Naive thymus-derived CD4-positive, alpha-beta T cell (primary cell): ENCODE results near the gene POU2AF3. TPM values are rescaled to one million over a fixed set of nuclear protein-coding genes. Genes with fewer than 3 reads are reported as not detected.
"Not testable (repeated sequence)": the region's sequence is repeated elsewhere in the genome, so short reads cannot be mapped to it uniquely, and the experiment has no call there.

Experiments used
- ATAC-seq: fragments of 150-1000 bp; cut with Tn5 transposase; 2 replicates; pipeline ENCODE4 v1.10.0; 2021; ENCODE audit warnings: mild to moderate bottlenecking, moderate library complexity
- CTCF ChIA-PET: fragments of 350-600 bp; sonication (Branson Sonifier 250); formaldehyde crosslinking; loops from one replicate; lab custom pipeline; 2021; ENCODE audit warnings: antibody characterized with exemption; lab: Charles Lee
- POLR2A ChIA-PET: fragments of 350-600 bp; sonication (Branson Sonifier 250); formaldehyde crosslinking; loops from one replicate; lab custom pipeline; 2021; ENCODE audit warnings: antibody characterized with exemption, inconsistent platforms; lab: Charles Lee
- DNase-seq, 9 donors: peaks; one replicate each; pipeline versions ENCODE4 v3.0.0 to v3.0.0-alpha.2; 2020 to 2022; ENCODE audit warnings: mixed read lengths in 1 of 9
- H3K27ac ChIP-seq: one replicate; pipeline ENCODE4 v1.7.0; 2013; ENCODE audit warnings: mild to moderate bottlenecking, low read depth, low read length, moderate library complexity
- H3K27me3 ChIP-seq, 2 donors: one replicate each; pipeline ENCODE4 v1.7.0; 2013; ENCODE audit warnings: low read length in 2 of 2, mild to moderate bottlenecking in 2 of 2, moderate library complexity in 2 of 2; ENCODE audit not compliant: control insufficient read depth in 2 of 2, insufficient read depth in 2 of 2
- H3K36me3 ChIP-seq, 3 experiments: 1 replicate in 2 of 3; 2 replicates in 1 of 3; pipeline ENCODE4 v1.7.0; 2013; ENCODE audit warnings: low read length in 3 of 3, mild to moderate bottlenecking in 3 of 3, moderate library complexity in 1 of 3; ENCODE audit not compliant: insufficient read depth in 3 of 3, control insufficient read depth in 2 of 3
- H3K4me1 ChIP-seq, 2 donors: one replicate each; pipeline ENCODE4 v1.7.0; 2013; ENCODE audit warnings: low read length in 2 of 2, mild to moderate bottlenecking in 2 of 2, moderate library complexity in 1 of 2; ENCODE audit not compliant: control insufficient read depth in 2 of 2, insufficient read depth in 2 of 2
- H3K4me3 ChIP-seq: 2 replicates; pipeline ENCODE4 v1.7.0; 2013; ENCODE audit warnings: mild to moderate bottlenecking, low read length
- H3K9me3 ChIP-seq, 3 experiments: 1 replicate in 2 of 3; 2 replicates in 1 of 3; pipeline ENCODE4 v1.7.0; 2013; ENCODE audit warnings: low read length in 3 of 3; ENCODE audit not compliant: control insufficient read depth in 2 of 3
- H3K27ac Mint-ChIP-seq, 9 donors: one replicate each; pipeline ENCODE4 v1.8.0; 2020 to 2022; ENCODE audit warnings: mixed read lengths in 9 of 9, mild to moderate bottlenecking in 8 of 9, moderate library complexity in 5 of 9, inconsistent platforms in 2 of 9
- H3K27me3 Mint-ChIP-seq, 5 donors: one replicate each; pipeline ENCODE4 v1.8.0; 2021 to 2022; ENCODE audit warnings: mixed read lengths in 5 of 5, mild to moderate bottlenecking in 1 of 5
- H3K36me3 Mint-ChIP-seq, 5 donors: one replicate each; pipeline ENCODE4 v1.8.0; 2020 to 2022; ENCODE audit warnings: mixed read lengths in 5 of 5, mild to moderate bottlenecking in 3 of 5, inconsistent platforms in 1 of 5
- H3K4me1 Mint-ChIP-seq, 7 donors: one replicate each; pipeline ENCODE4 v1.8.0; 2020 to 2022; ENCODE audit warnings: mixed read lengths in 7 of 7, mild to moderate bottlenecking in 3 of 7, inconsistent platforms in 1 of 7
- H3K4me3 Mint-ChIP-seq, 10 donors: one replicate each; pipeline ENCODE4 v1.8.0; 2020 to 2022; ENCODE audit warnings: mild to moderate bottlenecking in 10 of 10, mixed read lengths in 10 of 10, moderate library complexity in 6 of 10, inconsistent platforms in 2 of 10
- H3K9me3 Mint-ChIP-seq, 11 donors: one replicate each; pipeline ENCODE4 v1.8.0; 2020 to 2022; ENCODE audit warnings: mixed read lengths in 11 of 11, mild to moderate bottlenecking in 4 of 11, inconsistent platforms in 1 of 11, moderate library complexity in 1 of 11
- intact Hi-C, 2 donors: fragments of 100-400 bp; cut with micrococcal nuclease; formaldehyde crosslinking; loops; one replicate each; pipeline ENCODE4 v1.15.1; 2023
- polyA plus RNA-seq, 2 donors: library from polyadenylated mRNA; unstranded; fragments of 300-500 nt; fragmentation: Illumina TruSeq; gene quantifications; one replicate each; pipeline ENCODE4 v1.2.3, GENCODE V29; 2021
- total RNA-seq, 6 experiments: library from RNA in 5 of 6; stranded (reverse) in 5 of 6; gene quantifications; 1 replicate in 5 of 6; 2 replicates in 1 of 6; pipeline ENCODE4 v1.2.3 and lab custom pipeline; 2021 to 2026

The POU2AF3 gene
- total and polyA plus RNA-seq, 7 experiments from 2014 or later, result not detected

- Mint-ChIP-seq H3K36me3 (no peaks in the 10 kb centered on the region), H3K27ac (no peak overlapping the region), H3K9me3 (no peaks in the 10 kb centered on the region), H3K27me3 (peaks cover 0 to 16% (median 0%) of the 10 kb centered on the region in 5 donors), H3K4me1 (peaks cover 0 to 3% (median 0%) of the 10 kb centered on the region in 7 donors), H3K4me3 (no peak overlapping the region)
- DNase-seq (no peak), ATAC-seq (no peak)
- Histone ChIP-seq H3K27ac (no peak overlapping the region), H3K9me3 (no peaks in the 10 kb centered on the region), H3K4me1 (no peaks in the 10 kb centered on the region), H3K36me3 (no peaks in the 10 kb centered on the region), H3K27me3 (no peaks in the 10 kb centered on the region), H3K4me3 (no peak overlapping the region)
- intact Hi-C loops, result loop anchor here (1.0 to 2.0 kb wide), 5 partner anchors 76 to 164 kb away; partner anchors contain the start of gene POU2AF1 (in 1 of the 2)
- ChIA-PET POLR2A (no interaction called here), CTCF (interaction anchor here (0.6 to 5.8 kb wide), 10 partner anchors 29 to 168 kb away, joined by 3 to 68 read pairs (median 4); no protein-coding TSS in a partner anchor)
These were observed 15.7 kb upstream of the POU2AF3 start for GRCh38 chr11:111282562-111283075.

- no peak overlapping the region for H3K4me3 Mint-ChIP-seq
- H3K27ac Mint-ChIP-seq, result no peak overlapping the region
- no peaks in the 10 kb centered on the region for H3K9me3 ChIP-seq
- H3K27me3 Mint-ChIP-seq, result peaks cover 0 to 14% (median 0%) of the 10 kb centered on the region in 5 donors
- ChIA-PET POLR2A (interaction anchor here (0.6 kb wide), 1 partner anchor 139 kb away, joined by 3 read pairs; no protein-coding TSS in a partner anchor), CTCF (interaction anchor here (0.8 to 5.8 kb wide), 6 partner anchors 136 to 167 kb away, joined by 3 to 68 read pairs (median 14); no protein-coding TSS in a partner anchor)
- no peaks in the 10 kb centered on the region for H3K36me3 Mint-ChIP-seq
- no peaks in the 10 kb centered on the region for H3K27me3 ChIP-seq
- intact Hi-C loops, result loop anchor here (1.0 to 2.0 kb wide), 5 partner anchors 75 to 162 kb away; partner anchors contain the start of gene POU2AF1 (in 1 of the 2)
- peaks cover 0 to 3% (median 0%) of the 10 kb centered on the region in 7 donors for H3K4me1 Mint-ChIP-seq
- H3K27ac ChIP-seq, result no peak overlapping the region
- no peaks in the 10 kb centered on the region for H3K36me3 ChIP-seq
- H3K4me1 ChIP-seq, result no peaks in the 10 kb centered on the region
- H3K4me3 ChIP-seq, result no peak overlapping the region
- no peak for DNase-seq
- H3K9me3 Mint-ChIP-seq, result no peaks in the 10 kb centered on the region
- ATAC-seq, result peak; percentile 6
These were observed 14.3 kb upstream of the POU2AF3 start for GRCh38 chr11:111283945-111284481.

- H3K9me3 Mint-ChIP-seq, result no peaks in the 10 kb centered on the region
- H3K27me3 ChIP-seq, result no peaks in the 10 kb centered on the region
- no peak overlapping the region for H3K27ac ChIP-seq
- no peaks in the 10 kb centered on the region for H3K4me1 ChIP-seq
- DNase-seq (no peak), ATAC-seq (no peak)
- H3K9me3 ChIP-seq, result no peaks in the 10 kb centered on the region
- H3K36me3 Mint-ChIP-seq, result no peaks in the 10 kb centered on the region
- H3K4me3 ChIP-seq, result no peak overlapping the region
- H3K36me3 ChIP-seq, result no peaks in the 10 kb centered on the region
- H3K27ac Mint-ChIP-seq, result no peak overlapping the region
- intact Hi-C loops, result no loop called here
- H3K4me1 Mint-ChIP-seq, result peaks cover 0 to 3% (median 0%) of the 10 kb centered on the region in 7 donors
- no peak overlapping the region for H3K4me3 Mint-ChIP-seq
- H3K27me3 Mint-ChIP-seq, result peaks cover 0 to 12% (median 0%) of the 10 kb centered on the region in 5 donors
- ChIA-PET POLR2A (no interaction called here), CTCF (interaction anchor here (0.9 to 5.8 kb wide), 2 partner anchors 128 to 135 kb away, joined by 3 to 68 read pairs; no protein-coding TSS in a partner anchor)
These were observed 12.9 kb upstream of the POU2AF3 start for GRCh38 chr11:111285189-111286091.

GRCh38 chr11:111291764-111292163 lies 6.6 kb upstream of the POU2AF3 start:
- Histone ChIP-seq H3K4me1 (no peaks in the 10 kb centered on the region), H3K4me3 (no peak overlapping the region), H3K9me3 (no peaks in the 10 kb centered on the region), H3K27ac (no peak overlapping the region), H3K27me3 (no peaks in the 10 kb centered on the region), H3K36me3 (no peaks in the 10 kb centered on the region)
- Mint-ChIP-seq H3K27me3 (peaks cover 0 to 22% (median 6%) of the 10 kb centered on the region in 5 donors), H3K4me1 (no peaks in the 10 kb centered on the region), H3K4me3 (no peak overlapping the region), H3K36me3 (no peaks in the 10 kb centered on the region), H3K9me3 (peaks cover 0 to 5% (median 0%) of the 10 kb centered on the region in 11 donors), H3K27ac (no peak overlapping the region)
- ChIA-PET POLR2A (no interaction called here), CTCF (no interaction called here)
- no peak for ATAC-seq
- no peak for DNase-seq
- intact Hi-C loops, result no loop called here

- H3K27ac Mint-ChIP-seq, CTCF ChIA-PET, H3K4me1 ChIP-seq, H3K9me3 ChIP-seq, H3K36me3 Mint-ChIP-seq, DNase-seq, H3K27ac ChIP-seq, ATAC-seq, POLR2A ChIA-PET, H3K36me3 ChIP-seq, H3K4me3 Mint-ChIP-seq, H3K9me3 Mint-ChIP-seq, H3K27me3 ChIP-seq, H3K4me1 Mint-ChIP-seq, H3K4me3 ChIP-seq, intact Hi-C loops: not testable (repeated sequence)
- H3K27me3 Mint-ChIP-seq, result peaks cover 4 to 27% (median 12%) of the 10 kb centered on the region in 5 donors
These were observed 5.9 kb upstream of the POU2AF3 start for GRCh38 chr11:111292408-111292807.

GRCh38 chr11:111296196-111296595 lies 2.1 kb upstream of the POU2AF3 start:
- Mint-ChIP-seq H3K27me3 (peaks cover 25 to 48% (median 33%) of the 10 kb centered on the region in 5 donors), H3K4me3 (no peak overlapping the region), H3K27ac (no peak overlapping the region), H3K9me3 (peaks cover 0 to 5% (median 0%) of the 10 kb centered on the region in 11 donors), H3K36me3 (no peaks in the 10 kb centered on the region), H3K4me1 (peaks cover 0 to 8% (median 5%) of the 10 kb centered on the region in 7 donors)
- intact Hi-C loops, result no loop called here
- H3K4me1 ChIP-seq, result no peaks in the 10 kb centered on the region
- no peak overlapping the region for H3K27ac ChIP-seq
- H3K4me3 ChIP-seq, result no peak overlapping the region
- POLR2A ChIA-PET, result interaction anchor here (0.7 kb wide), 1 partner anchor 237 kb away, joined by 3 read pairs; no protein-coding TSS in a partner anchor
- CTCF ChIA-PET, result no interaction called here
- ATAC-seq (no peak), DNase-seq (no peak)
- no peaks in the 10 kb centered on the region for H3K36me3 ChIP-seq
- no peaks in the 10 kb centered on the region for H3K27me3 ChIP-seq
- H3K9me3 ChIP-seq, result no peaks in the 10 kb centered on the region
